Fibroblast of lung (primary cell): ENCODE results near the gene ZNF148.

Source experiments
- CTCF ChIP-seq, 2 donors: IDR thresholded peaks in 1 of 2; conservative IDR thresholded peaks in 1 of 2; 1 replicate in 1 of 2; 2 replicates in 1 of 2; pipeline ENCODE4 v1.5.1; 2011 to 2012; ENCODE audit warnings: low read length in 2 of 2, control low read depth in 1 of 2, inconsistent platforms in 1 of 2, low read depth in 1 of 2, mild to moderate bottlenecking in 1 of 2
- EZH2 ChIP-seq: IDR thresholded peaks from 2 replicates; pipeline ENCODE4 v1.5.1; 2012; ENCODE audit warnings: low read length, control low read depth, mild to moderate bottlenecking; ENCODE audit errors: missing control alignments

DNA sequence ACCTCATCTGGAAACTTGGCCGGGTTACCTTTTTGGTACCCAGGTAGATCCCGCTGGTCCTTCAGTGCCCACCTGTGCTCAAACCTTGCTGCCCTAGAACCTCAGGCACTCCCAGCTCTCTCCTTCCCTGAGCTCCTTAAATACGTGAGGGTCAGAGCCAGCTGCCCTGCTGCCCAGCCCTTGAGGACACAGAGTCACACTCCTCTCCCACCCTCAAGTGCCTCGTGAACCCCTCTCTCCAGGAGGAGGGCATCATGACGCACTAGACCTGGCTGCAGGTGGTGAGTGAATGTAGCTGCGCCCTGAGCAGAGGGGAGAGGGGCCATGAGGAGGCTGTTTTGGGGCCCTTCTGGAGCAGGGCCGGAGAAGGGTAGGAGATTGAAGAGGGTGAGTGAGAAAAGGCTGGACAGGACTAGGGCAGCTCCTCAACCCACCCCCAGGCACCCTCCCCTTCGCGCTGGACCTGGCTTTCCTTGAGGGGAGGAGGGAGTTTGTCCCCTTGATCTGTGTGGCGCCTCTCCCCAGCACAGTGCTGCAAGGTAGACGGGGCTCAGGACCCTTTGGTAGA, 163.5 kb downstream of the ZNF148 start:
- no peak for TF ChIP-seq CTCF (conservative IDR thresholded peaks at IDR 0.05 in 1 of 2, IDR thresholded peaks at IDR 0.05 in 1 of 2; ENCODE audit: low read depth in 1 of 2, low read length in 2 of 2)
- TF ChIP-seq EZH2, result no peak
